Tibial nerve (tissue), 4 donors: Measurements from ENCODE around the gene SLC39A11. TPM values are rescaled to one million over a fixed set of nuclear protein-coding genes. Genes with fewer than 3 reads are reported as not detected.

Experiments
- DNase-seq, 2 donors: peaks; one replicate each; pipeline ENCODE4 v3.0.0-alpha.2; 2019; ENCODE audit warnings: low spot score in 2 of 2
- H3K27ac ChIP-seq, 4 donors: fragments of 200-600 bp; sonication (generic) in 3 of 4; one replicate each; pipeline ENCODE4 v1.5.1; 2017 to 2019; ENCODE audit warnings: mild to moderate bottlenecking in 1 of 4
- H3K27me3 ChIP-seq, 2 donors: fragments of 200-600 bp; sonication (generic) in 1 of 2; one replicate each; pipeline versions ENCODE4 v1.5.1 to v1.6.0; 2017 to 2019
- H3K36me3 ChIP-seq, 3 donors: fragments of 200-600 bp; sonication (generic); one replicate each; pipeline ENCODE4 v1.5.1; 2018 to 2019
- H3K4me1 ChIP-seq, 4 donors: fragments of 200-600 bp; sonication (generic) in 3 of 4; one replicate each; pipeline ENCODE4 v1.5.1; 2017 to 2019
- H3K4me3 ChIP-seq, 4 donors: fragments of 200-600 bp; sonication (generic) in 3 of 4; one replicate each; pipeline ENCODE4 v1.5.1; 2017 to 2019; ENCODE audit warnings: mild to moderate bottlenecking in 1 of 4, moderate library complexity in 1 of 4
- H3K9me3 ChIP-seq, 4 donors: fragments of 200-600 bp; sonication (generic) in 3 of 4; one replicate each; pipeline ENCODE4 v1.5.1; 2017 to 2019
- EP300 ChIP-seq, 2 donors: sonication (generic); formaldehyde crosslinking; IDR thresholded peaks; one replicate each; pipeline ENCODE4 v1.6.1; 2017; ENCODE audit warnings: antibody characterized with exemption in 2 of 2, mild to moderate bottlenecking in 1 of 2
- POLR2A ChIP-seq, 2 donors: fragments of 450-650 bp; IDR thresholded peaks; one replicate each; pipeline ENCODE4 v1.6.1; 2017; ENCODE audit warnings: antibody characterized with exemption in 2 of 2, mild to moderate bottlenecking in 2 of 2, moderate library complexity in 2 of 2
- WGBS, 2 donors: methylation state at CpG; one replicate each; pipeline ENCODE4 v1.1.5; 2018; 5-methylcytosine and 5-hydroxymethylcytosine counted together
- total RNA-seq, 4 donors: library from RNA; depleted of rRNA; stranded (reverse); fragments of >200 nt; gene quantifications; one replicate each; pipeline ENCODE4 v1.1.0, GENCODE V29; 2016
- TF ChIP-seq, protein P1 (sequence below), 5 experiments: fragments of 200-600 bp in 3 of 5; fragments of 450-650 bp in 2 of 5; sonication (generic) in 3 of 5; IDR thresholded peaks; one replicate each; pipeline ENCODE4 v1.5.1; 2016 to 2019; ENCODE audit warnings: antibody characterized with exemption in 5 of 5, mild to moderate bottlenecking in 3 of 5, moderate library complexity in 2 of 5

Gene SLC39A11
- total RNA-seq, 4 donors from 2014 or later, result 19.9 to 48.4 (median 37.5) TPM

DNA sequence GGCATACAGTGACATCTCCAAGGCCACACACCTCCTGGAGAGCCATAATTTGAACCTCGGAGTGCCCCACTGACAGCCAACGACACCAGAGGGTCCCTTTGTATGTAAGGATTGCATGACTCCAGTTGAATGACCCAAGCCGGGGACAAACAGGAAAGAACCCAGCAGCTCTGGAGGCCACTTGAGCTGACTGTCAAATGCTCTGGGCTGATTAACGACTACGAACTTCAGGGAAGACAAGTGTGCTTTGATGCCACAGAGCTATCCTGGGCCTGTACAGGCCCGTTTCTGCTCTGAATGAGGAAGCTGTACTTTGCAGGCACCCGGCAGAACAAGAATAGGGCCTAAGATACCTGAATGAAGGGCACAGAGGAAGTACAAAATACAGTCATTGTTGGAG, 404.6 kb downstream of the SLC39A11 start:
- no peaks in the 10 kb centered on the region for H3K27me3 ChIP-seq
- H3K4me1 ChIP-seq, result peaks cover 0 to 12% (median 0%) of the 10 kb centered on the region in 4 donors
- no peak for DNase-seq
- WGBS, 2 donors, result 60 to 68% methylated on average over 6 to 7 of the region's 7 CpGs
- H3K27ac ChIP-seq, result no peak overlapping the region
- H3K4me3 ChIP-seq, result no peak overlapping the region
- H3K9me3 ChIP-seq, result no peaks in the 10 kb centered on the region
- H3K36me3 ChIP-seq, result no peaks in the 10 kb centered on the region
- TF ChIP-seq POLR2A (IDR thresholded peaks at IDR 0.05) (no peak), EP300 (IDR thresholded peaks at IDR 0.05) (no peak)
- TF ChIP-seq, protein P1, sequence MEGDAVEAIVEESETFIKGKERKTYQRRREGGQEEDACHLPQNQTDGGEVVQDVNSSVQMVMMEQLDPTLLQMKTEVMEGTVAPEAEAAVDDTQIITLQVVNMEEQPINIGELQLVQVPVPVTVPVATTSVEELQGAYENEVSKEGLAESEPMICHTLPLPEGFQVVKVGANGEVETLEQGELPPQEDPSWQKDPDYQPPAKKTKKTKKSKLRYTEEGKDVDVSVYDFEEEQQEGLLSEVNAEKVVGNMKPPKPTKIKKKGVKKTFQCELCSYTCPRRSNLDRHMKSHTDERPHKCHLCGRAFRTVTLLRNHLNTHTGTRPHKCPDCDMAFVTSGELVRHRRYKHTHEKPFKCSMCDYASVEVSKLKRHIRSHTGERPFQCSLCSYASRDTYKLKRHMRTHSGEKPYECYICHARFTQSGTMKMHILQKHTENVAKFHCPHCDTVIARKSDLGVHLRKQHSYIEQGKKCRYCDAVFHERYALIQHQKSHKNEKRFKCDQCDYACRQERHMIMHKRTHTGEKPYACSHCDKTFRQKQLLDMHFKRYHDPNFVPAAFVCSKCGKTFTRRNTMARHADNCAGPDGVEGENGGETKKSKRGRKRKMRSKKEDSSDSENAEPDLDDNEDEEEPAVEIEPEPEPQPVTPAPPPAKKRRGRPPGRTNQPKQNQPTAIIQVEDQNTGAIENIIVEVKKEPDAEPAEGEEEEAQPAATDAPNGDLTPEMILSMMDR (IDR thresholded peaks at IDR 0.05), result no peak

DNA sequence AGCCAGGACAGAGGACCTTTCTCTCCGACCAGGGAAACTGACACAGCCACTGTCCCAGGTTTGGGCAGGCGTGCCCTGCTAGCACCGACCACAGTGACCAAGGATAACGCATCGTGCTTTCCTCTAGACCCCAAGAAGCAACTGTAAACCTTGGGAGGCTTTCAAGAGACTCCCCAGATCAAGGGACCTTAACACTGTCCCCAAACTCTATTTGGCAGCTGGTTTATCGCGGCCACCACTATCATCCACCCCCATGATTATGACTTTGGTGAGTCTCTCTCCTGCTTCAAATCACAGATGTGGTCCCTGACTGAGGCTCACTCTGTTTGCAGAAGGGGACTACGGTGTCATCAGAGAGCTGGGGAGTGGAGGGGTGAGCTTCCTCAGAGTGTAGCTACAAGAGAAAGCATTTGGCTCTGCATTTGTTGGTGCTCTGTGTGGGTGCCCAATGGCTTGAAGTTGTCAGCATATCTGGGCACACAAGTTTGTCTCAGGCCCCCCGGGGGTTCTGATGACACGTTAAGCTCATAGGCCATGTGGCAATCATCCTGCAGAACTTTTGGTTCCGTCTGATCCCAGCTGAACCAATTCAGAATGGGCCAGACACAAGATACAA, 408.0 kb downstream of the SLC39A11 start:
- no peaks in the 10 kb centered on the region for H3K36me3 ChIP-seq
- no peak overlapping the region for H3K27ac ChIP-seq
- no peak overlapping the region for H3K4me3 ChIP-seq
- no peaks in the 10 kb centered on the region for H3K27me3 ChIP-seq
- H3K4me1 ChIP-seq, result peaks cover 0 to 12% (median 0%) of the 10 kb centered on the region in 4 donors
- WGBS, 2 donors, result 91 to 97% methylated on average over 11 of the region's 11 CpGs
- DNase-seq, result no peak
- TF ChIP-seq EP300 (IDR thresholded peaks at IDR 0.05), result no peak
- TF ChIP-seq, protein P1 (IDR thresholded peaks at IDR 0.05), result no peak
- no peak for TF ChIP-seq POLR2A (IDR thresholded peaks at IDR 0.05)
- no peaks in the 10 kb centered on the region for H3K9me3 ChIP-seq

DNA sequence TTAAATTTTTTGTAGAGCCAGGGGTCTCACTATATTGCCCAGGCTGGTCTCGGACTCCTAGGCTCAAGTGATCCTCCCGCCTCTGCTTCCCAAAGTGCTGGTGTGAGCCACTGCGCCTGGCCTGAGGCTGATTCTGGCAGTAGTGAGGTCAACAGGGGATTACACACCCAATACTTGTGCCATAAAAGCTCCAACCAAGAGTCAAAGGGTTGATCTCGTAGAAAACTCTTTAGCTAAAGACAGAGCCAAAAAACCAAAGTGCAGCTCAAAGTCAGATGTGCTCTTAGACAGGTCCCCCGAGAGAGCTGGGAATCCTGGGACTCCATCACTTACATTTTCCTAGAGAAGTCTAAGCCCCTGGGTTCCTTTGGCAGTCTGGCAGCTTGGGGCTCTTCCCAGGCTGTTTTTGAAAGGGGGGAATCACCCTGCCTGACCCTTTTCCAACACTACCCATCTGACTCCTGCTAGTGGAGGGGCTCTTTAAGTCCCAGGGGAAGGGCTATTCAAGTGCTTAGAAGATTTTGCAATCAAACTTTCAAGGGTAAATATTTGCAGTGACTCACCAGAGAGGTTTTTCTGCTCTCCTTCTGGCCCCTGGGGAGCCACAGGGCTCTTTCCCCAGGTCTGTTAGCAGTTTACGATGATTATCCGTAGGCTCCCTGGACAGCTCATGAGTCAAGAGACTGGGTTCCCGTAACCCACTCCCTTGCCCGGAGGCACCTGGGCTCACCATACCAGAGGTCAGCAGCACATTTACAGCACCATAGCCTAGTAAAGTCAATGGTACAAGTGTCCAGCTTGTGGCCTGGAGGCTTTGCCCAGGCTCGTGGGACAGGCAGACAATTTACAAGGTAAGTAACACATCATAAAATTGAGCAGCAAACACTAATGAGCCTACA, 408.7 kb downstream of the SLC39A11 start:
- Histone ChIP-seq H3K9me3 (no peaks in the 10 kb centered on the region), H3K4me1 (peaks cover 0 to 12% (median 0%) of the 10 kb centered on the region in 4 donors), H3K27ac (no peak overlapping the region), H3K27me3 (no peaks in the 10 kb centered on the region), H3K36me3 (no peaks in the 10 kb centered on the region), H3K4me3 (no peak overlapping the region)
- peak in 1 of 2 donors; percentile 12 for DNase-seq
- TF ChIP-seq EP300 (IDR thresholded peaks at IDR 0.05) (no peak), POLR2A (IDR thresholded peaks at IDR 0.05) (no peak)
- TF ChIP-seq, protein P1 (IDR thresholded peaks at IDR 0.05), result no peak
- 58 to 60% methylated on average over 10 of the region's 10 CpGs for WGBS, 2 donors

DNA sequence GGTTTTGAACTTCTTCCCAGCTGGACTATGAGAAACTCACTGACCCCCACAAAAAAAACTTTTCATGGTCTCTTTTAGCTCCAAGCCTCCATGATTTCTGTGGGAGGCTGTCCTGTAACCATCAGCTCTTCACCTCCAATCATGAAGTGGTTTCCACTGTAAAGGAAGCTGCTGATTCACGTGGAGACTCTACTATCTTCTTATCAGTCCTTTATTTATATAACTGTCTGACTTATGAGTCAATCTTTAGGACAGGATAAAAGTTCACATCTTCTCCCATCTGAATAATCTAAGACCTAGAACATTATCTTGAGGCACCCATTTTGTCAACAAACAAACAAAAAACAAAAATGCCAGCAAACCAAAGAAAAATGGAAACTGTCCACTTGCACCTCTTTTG, 409.9 kb downstream of the SLC39A11 start:
- Histone ChIP-seq H3K36me3 (no peaks in the 10 kb centered on the region), H3K27ac (no peak overlapping the region), H3K4me3 (no peak overlapping the region), H3K4me1 (peaks cover 0 to 12% (median 0%) of the 10 kb centered on the region in 4 donors), H3K27me3 (no peaks in the 10 kb centered on the region), H3K9me3 (no peaks in the 10 kb centered on the region)
- WGBS, 2 donors, result 89 to 95% methylated on average over 1 of the region's 1 CpG
- TF ChIP-seq, protein P1 (IDR thresholded peaks at IDR 0.05), result no peak
- TF ChIP-seq POLR2A (IDR thresholded peaks at IDR 0.05), result no peak
- TF ChIP-seq EP300 (IDR thresholded peaks at IDR 0.05), result no peak
- no peak for DNase-seq

DNA sequence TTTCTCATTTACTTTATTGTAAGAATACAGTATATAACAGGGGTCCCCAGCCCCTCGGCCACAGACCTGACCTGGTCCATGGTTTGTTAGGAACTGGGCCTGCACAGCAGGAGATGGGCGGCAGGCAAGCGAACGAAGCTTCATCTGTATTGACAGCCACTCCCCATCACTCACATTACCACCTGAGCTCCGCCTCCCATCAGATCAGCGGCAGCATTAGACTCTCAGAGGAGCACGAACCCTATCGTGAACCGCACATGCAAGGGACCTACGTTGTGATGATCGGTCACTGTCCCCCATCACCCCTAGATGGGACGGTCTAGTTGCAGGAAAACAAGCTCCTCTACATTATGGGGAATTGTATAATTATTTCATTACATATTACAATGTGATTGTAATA, 410.6 kb downstream of the SLC39A11 start:
- Histone ChIP-seq H3K4me1 (peaks cover 0 to 12% (median 0%) of the 10 kb centered on the region in 4 donors), H3K9me3 (no peaks in the 10 kb centered on the region), H3K27ac (no peak overlapping the region), H3K27me3 (no peaks in the 10 kb centered on the region), H3K36me3 (no peaks in the 10 kb centered on the region), H3K4me3 (no peak overlapping the region)
- 91 to 97% methylated on average over 12 of the region's 12 CpGs for WGBS, 2 donors
- no peak for DNase-seq
- no peak for TF ChIP-seq POLR2A (IDR thresholded peaks at IDR 0.05)
- TF ChIP-seq, protein P1 (IDR thresholded peaks at IDR 0.05), result no peak
- TF ChIP-seq EP300 (IDR thresholded peaks at IDR 0.05), result no peak
